Measurements from ENCODE around the gene MPZL1.

Gene MPZL1

DNA sequence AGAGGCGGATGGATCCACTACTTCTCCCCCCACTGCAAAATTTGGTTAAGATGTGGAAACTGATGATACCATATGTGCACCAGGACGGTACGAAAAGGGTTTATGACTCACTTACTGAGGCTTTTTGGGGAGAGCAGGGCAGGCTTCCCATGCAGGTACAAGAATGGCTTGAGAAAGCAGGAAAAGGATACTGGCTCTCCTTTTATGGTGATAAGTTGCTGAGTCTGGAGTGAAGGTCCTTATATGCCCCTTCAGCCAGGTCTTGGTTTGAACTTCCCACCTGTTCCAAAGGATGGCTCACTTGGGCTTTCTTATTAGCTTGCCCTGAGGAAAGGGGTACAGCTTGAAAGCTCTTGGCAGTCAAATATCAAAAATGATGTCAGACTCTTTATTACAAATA lies 23.1 kb downstream of the MPZL1 start:
- H3K27ac ChIP-seq = no peak overlapping the region
- no peak overlapping the region for H3K4me3 ChIP-seq

DNA sequence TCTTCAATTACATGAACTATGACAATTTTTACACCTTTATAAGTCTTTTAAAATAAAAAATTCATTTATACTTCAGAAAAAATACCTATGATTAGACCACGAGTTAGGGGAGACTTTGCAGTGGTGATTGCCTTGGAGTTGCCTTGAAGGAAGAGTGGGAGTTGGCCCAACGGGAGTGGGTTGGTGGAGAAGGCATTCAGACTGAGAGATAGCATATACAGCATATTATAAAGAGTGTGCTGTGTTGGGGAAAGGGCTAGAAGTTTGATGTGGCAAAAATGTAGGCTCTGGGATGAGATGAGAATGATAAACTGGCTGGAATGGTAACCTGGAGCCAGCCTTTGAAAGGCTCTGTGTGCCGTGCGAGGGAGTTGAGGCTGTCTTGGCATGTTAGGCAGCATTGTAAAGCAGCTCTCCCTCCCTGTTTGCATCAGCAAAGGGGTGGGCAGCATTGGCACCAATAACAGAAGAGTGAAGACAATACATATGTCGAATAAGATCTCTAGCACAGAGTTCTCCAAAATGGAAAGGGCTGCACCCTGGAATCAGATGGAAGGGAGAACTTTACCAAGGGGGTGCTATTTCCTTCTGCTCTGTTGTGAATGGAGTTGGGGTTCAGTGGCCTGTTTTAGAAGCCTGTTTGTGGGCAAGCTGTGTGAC lies 24.4 kb downstream of the MPZL1 start:
- peak overlapping the region in 4 of 21 experiments; percentile 32 to 56 (median 42) for H3K27ac ChIP-seq
- H3K4me3 ChIP-seq = no peak overlapping the region

DNA sequence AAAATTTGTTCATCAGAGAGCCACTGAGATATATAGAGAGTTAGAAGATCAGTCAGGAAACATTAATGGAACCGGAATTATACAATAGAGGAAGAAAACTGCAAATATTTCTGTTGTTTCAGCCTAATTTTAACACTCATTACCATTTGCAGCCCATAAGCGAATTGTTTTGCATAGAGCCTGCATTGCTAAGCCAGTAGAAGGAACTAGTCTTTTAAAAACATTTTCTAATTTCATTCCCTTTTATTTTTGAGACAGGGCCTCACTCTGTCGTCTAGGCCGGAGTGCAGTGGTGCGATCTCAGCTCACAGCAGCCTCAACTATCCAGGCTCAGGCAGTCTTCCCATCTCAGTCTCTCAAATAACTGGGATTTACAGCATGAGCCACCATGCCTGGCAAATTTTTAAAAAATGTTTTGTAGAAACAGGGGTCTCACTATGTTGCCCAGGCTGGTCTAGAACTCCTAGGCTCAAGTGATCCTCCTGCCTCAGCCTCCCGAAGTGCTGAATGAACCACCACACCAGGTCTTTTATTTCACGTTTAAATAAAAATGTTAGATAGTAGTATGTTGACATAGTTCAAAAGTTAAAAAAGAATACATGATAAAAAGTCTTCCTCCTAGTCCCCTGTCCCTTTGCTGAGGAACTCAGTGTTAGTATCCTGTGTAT lies 25.3 kb downstream of the MPZL1 start:
- Histone ChIP-seq H3K4me3 (no peak overlapping the region), H3K27ac (peak overlapping the region in 2 of 21 experiments; percentile 32 to 56)

DNA sequence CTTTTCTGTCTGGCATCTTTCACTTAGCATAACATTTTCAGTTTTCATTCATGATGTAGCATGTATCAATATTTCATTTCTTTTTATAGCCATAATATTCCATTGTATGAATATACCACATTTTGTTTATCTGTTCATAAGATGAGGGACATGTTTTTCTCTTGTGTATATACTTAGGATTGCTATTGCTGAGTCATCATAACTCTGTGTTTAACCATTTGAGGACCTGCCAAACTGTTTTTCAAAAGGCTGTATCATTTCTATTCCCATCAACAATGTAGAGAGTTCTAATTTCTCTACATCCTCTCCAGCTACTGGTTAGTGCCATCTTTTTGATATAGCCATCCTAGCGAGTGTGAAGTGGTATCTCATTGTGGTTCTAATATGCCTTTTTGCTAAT lies 26.2 kb downstream of the MPZL1 start:
- H3K4me3 ChIP-seq = no peak overlapping the region
- H3K27ac ChIP-seq = no peak overlapping the region

DNA sequence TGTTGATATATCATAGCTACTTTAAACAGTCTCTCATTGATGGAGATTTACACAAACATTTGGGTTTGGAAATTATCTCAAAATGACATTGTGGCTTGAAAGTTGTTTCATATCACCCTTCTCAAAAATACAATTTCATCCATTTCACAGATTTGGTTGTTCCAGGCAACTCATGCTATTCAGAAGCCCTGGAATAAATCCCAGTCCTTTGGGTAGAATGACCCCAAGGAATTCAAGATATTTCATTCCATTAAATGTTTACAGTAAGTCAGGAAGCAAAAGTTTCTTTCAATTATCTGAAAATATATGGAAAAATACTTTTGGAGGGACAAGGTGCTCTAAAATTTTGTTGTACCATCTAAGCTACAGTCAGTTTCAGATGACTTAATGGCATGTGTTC lies 27.1 kb downstream of the MPZL1 start:
- Histone ChIP-seq H3K27ac (no peak overlapping the region), H3K4me3 (no peak overlapping the region)

DNA sequence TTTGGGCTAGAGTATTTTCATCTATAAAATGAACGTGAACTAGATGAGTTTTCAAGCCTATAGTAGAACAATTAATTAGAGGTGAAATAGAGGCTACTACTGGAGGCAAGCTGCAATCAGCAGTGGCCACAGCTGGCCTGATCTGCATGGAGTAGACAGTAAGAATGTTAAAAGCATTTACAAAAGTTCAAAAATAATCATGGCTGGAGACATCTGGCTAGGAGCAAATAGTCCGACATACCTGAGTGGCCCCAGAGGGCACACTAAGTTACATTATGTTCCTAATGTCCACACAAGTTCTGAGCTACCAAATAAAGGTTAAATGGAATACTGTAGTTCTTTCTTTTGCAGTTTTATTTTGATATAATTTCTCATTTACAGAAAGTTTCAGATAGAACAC lies 28.0 kb downstream of the MPZL1 start:
- Histone ChIP-seq H3K27ac (no peak overlapping the region), H3K4me3 (no peak overlapping the region)

DNA sequence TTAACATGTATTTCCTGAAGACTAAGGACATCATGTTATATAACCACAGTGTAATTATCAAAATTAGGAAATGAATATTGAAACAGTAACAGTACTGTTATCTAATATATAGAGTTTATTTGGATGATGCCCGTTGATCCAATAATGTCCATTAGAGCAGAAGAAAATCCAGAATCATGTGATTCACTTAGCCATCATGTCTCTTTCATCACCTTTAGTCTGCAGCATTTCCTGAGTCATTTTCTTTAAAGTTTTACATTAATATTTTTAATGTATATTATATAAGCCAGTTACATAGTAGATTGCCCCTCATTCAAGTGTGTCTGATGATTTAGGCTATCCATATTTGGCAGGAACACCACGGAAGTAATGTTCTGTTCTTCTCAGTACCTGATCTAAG lies 28.9 kb downstream of the MPZL1 start:
- Histone ChIP-seq H3K4me3 (no peak overlapping the region), H3K27ac (peak overlapping the region in 1 of 21 experiments; percentile 13)

DNA sequence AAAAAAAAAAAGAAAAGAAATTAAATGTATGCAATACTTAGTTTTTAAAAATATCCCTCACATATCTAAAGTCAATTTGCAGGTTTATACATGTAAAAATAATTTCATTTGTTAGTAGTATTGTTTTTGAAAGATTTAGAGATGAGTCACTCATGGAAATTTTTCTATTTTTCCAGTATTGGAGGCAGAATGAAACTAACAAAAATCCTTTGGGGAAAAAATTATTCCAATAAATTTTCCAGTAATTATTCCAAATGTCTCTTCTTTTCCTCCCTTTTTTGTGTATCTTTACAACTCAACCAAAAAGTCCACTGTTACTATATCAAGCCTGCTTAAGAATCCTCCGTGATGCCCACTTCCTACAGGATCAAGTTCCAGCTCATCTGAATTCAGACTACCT lies 29.9 kb downstream of the MPZL1 start:
- Histone ChIP-seq H3K4me3 (no peak overlapping the region), H3K27ac (peak overlapping the region in 7 of 21 experiments; percentile 18 to 71 (median 38))

DNA sequence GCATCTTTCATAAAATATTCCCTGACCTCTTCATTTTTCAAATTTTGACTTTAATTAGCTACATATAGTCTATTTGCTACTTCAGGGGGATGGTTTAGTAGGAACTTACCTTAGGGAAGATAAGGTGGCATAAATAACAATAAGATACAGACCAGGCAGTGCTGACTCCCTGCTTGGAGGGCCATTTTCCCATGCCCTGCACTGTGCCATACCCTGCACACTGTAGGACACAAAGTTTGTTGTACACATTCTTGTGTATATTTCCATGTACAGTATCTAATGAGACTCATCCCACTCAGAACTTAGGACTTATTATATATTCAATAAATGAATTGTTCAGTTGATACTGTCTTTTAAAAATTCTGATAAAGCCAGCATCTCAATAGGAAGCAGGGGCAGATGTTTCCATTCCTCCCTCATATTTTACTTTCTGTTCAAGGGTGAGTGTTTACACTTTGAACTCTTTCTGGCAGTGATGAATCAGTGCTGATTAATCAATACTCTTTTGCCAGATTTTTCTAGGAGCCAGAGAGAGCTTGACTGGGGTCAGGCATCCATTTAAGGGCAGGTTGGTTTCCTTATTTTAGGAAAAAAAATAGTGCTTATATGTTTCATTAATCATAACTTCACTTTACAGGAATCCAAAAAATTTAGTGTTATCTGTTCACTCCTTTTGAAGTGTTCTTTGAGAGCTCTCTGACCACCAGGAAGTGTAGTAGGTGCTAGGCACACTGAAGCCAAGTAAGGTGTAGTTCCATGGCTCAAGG lies 30.6 kb downstream of the MPZL1 start:
- H3K4me3 ChIP-seq = no peak overlapping the region

DNA sequence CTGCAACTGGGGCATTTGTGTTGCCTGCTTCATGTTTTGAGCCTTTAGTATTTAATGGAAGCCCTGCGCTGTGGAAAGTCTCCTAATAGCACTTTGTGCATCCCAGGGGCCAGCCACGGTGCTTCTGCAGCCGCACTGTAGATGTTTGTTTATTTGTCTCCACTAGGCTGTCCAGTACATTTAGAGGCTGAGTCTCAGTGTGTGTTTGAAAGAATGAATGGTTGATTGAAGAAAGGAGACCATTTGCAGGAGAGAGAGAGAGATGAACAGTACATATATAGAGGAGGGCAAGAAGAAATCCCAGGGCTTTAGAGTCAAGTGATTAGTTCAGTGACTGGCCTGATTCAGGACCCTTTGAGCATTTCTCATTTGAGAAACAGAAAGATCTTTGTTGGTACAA lies 33.9 kb downstream of the MPZL1 start:
- Histone ChIP-seq H3K4me3 (no peak overlapping the region), H3K27ac (peak overlapping the region in 1 of 21 experiments; percentile 25)

More for the DNA sequence above, 30.6 kb downstream of the MPZL1 start:
- peak overlapping the region in 14 of 21 experiments; percentile 0 to 71 (median 34) for H3K27ac ChIP-seq

DNA sequence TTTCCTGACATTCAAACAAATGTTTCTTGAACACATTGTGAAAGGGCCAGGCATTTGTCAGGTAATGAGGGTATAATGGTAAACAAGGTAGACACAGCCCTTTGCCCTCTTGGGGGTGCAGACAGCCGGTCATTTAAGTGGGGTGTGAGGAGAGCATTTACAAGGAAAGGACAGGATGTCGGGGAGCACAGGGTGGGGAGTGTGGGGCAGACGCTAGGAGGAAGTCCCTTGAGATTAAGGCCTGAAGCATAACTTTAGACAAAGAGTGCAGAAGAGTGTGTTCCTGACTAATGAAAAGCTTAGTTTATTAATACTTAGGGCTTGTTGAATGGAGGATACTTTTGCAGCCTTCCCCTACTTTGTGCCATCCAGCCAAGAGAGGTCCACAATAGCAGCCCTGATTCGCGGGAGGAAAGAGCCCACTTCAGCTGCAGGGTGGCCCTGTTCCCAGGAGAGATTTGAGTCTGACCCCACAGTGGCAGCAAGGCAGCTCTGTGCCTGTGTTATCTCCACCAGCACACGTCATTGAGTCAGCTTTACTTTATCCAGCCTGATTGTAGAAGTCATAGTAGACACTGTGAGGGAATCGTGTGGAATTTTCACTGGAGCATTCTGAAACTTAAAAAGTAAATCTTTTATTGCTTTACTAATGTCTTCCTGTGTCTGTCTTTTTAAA lies 35.1 kb downstream of the MPZL1 start:
- Histone ChIP-seq H3K27ac (peak overlapping the region in 1 of 21 experiments; percentile 32), H3K4me3 (no peak overlapping the region)

DNA sequence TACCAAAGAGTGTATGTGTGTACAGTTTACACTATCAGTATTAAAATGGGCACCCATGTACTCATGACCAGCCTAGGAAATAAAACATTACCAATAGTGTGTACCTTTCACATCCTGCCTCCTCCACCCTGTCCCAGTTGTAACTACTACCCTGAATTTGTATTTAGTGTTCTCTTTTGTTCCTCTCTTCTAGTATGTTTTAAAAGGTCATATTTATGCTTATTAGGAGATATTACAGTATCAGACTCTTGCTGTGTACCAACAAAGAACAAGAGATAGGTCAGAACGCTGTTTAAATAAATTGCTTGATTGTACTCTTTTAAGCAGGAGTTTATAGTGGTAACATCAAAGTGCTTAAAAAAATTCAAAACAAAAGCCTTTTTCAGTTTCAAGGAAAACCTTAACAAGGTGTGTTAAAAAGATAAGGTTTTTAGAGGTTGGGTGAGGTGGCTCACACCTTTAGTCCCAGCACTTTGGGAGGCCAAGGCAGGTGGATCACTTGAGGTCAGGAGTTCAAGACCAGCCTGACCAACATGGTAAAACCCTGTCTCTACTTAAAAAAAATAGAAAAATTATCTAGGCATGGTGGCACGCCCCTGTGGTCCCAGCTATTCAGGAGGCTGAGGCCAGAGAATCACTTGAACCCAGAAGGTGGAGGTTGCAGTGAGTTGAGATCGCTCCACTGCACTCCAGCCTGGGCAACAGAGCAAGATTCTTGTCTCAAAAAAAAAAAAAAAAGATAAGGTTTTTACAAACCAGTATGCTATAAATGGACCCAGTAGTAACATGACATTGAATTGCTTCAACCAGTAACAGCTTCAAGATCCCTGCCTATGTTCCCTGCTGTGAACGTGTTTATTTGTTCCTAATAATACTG lies 35.9 kb downstream of the MPZL1 start:
- H3K27ac ChIP-seq = no peak overlapping the region
- H3K4me3 ChIP-seq = no peak overlapping the region

DNA sequence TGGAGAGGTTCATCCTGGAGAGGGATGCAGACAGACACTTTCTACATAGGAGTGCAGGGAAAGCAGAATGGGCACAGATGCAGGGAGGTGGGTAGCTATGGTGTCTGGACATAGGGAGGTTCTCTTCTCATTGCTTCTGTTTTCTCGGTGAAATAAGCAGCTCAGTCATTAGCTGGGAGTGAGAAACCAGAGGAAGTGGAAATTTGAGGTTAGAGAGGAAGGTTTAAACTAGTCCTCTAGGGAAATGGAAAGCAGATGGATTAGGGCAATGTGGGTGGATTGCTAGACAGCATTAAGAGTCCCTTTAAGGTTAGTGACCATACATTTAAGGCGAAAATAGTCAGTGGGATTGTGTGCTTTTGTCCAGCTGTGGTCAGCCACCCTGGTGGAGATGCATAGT lies 39.6 kb downstream of the MPZL1 start:
- Histone ChIP-seq H3K4me3 (no peak overlapping the region), H3K27ac (no peak overlapping the region)

DNA sequence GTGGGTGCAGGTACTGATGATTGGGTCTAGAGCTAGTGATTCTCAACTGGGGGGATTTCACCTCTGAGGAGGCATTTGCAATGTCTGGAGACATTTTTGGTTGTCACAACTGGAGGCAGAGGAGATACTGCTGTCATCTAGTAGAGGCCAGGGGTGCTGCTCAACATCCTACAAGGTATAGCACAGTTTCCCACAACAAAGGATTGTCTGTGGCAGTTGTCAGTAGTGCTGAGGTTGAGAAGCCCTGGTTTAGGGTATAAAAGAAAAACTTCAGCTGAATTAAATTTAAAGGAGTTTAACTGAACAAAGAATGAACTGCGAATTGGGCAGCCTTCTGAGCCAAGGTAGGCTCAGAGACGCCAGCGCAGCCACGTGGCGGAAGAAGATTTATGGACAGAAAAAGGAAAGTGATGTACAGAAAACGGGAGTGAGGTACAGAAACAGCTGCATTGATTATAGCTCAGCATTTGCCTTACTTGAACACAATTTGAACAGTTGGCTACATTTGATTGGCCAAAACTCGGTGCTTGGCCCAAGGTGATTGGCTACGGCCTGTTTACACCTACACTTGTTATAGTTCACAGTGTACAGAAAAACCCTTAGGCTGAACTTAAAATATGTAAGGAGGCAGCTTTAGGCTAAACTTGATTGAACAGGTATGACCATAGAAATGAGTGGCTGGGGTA lies 40.4 kb downstream of the MPZL1 start:
- H3K4me3 ChIP-seq = no peak overlapping the region
- H3K27ac ChIP-seq = no peak overlapping the region

DNA sequence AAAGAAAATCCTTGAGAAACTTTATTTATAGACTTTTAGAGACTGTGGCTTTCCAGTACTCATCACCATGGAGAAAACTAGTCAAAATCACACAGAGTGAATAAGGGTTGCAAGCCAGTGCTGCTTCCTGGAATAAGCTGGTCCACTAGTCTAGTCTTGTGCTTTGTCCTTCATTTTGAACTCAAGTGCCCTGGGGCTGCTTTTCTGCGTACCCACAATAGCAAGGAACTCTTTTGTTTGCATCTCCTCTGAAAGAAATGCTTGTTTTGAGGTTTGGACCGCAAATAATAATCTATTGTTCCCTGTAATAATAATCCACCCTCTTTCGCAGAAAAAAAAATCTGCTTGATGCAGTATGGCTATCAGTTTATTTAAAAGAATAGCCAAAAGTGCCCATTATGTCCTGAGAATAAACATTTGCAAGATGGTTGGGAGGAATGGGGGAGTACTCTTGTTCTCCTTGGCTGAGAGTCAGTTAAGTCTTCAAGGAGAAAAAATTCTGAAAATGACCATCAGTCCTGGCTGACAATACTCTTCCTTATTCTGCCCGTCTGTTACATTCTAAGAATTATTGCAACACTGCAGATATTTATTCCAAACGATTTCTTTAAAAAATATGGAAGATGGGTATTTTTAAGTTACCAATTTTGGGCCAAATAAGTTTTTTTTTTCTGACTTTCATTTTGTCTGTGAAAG lies 41.9 kb downstream of the MPZL1 start:
- no peak overlapping the region for H3K27ac ChIP-seq
- H3K4me3 ChIP-seq = no peak overlapping the region

DNA sequence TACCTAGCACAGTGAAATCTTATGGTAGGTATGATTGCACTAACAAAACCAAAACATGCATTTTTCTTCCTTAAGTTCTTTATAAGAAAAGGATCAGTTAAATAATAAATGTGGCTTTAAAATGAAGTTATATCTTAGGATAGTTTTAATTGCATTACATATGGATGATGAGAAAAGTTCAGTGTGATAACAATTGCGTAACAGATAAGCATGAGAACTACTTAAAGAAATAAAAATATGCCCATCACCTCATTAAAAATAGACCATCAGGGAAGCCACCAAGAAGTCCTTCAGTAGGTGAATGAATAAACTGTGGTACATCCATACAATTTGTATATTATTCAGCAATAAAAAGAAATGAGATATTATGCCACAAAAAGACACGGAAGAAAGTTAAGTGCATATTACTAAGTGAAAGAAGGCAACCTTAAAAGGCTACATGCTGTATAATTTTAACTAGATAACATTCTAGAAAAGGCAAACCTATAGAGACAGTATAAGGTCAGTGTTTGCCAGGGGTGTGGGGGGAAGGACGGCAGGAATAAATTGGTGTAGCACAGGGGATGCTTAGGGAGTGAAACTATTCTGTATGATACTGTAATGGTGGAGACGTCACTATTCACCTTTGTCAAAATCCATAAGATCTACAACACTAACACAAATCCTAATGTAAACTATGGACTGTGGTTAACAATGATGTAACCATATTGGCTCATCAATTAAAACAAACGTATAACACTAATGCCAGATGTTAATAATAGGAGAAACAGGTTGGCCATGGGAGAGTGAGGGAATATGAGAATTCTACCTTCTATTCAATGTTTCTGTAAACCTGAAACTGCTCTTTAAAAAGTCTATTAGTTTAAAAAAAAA lies 42.9 kb downstream of the MPZL1 start:
- H3K4me3 ChIP-seq = no peak overlapping the region
- no peak overlapping the region for H3K27ac ChIP-seq

DNA sequence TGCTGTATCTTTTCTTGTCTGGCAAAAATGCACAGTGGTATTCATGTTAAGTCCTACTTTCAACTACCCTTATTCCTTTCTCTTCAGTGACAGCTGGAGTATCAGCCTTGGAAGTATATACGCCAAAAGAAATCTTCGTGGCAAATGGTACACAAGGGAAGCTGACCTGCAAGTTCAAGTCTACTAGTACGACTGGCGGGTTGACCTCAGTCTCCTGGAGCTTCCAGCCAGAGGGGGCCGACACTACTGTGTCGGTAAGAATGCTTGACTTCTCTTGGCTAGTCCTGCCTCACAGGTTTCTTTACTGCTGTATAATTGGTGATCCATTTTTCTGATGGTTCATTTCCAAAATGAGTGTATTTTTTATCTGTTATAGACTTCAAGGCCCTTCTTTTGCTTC lies 43.7 kb downstream of the MPZL1 start:
- H3K27ac ChIP-seq = no peak overlapping the region
- H3K4me3 ChIP-seq = no peak overlapping the region

Data from skin epidermis (tissue), 12 donors.